Kidney epithelial cell (primary cell): ENCODE measurements around the gene CSK. TPM values are rescaled to one million over a fixed set of nuclear protein-coding genes. Genes with fewer than 3 reads are reported as not detected.

ENCODE experiments used
- DNase-seq: peaks from one replicate; pipeline ENCODE4 v3.0.0-alpha.2; 2010; ENCODE audit warnings: low read depth
- H3K27me3 ChIP-seq: 2 replicates; pipeline ENCODE4 v1.6.0; 2011; ENCODE audit warnings: low read length; ENCODE audit not compliant: control insufficient read depth, insufficient read depth
- H3K36me3 ChIP-seq: 2 replicates; pipeline ENCODE4 v1.5.1; 2011; ENCODE audit warnings: low read length; ENCODE audit not compliant: control insufficient read depth, insufficient read depth
- H3K4me3 ChIP-seq: 2 replicates; pipeline ENCODE4 v1.5.1; 2011; ENCODE audit warnings: low read depth, mild to moderate bottlenecking, control low read depth, low read length
- CTCF ChIP-seq: IDR thresholded peaks from 2 replicates; pipeline ENCODE4 v1.5.1; 2011; ENCODE audit warnings: mild to moderate bottlenecking, moderate library complexity, low read length, control low read depth, inconsistent platforms; ENCODE audit not compliant: insufficient read depth, poor library complexity, severe bottlenecking
- total RNA-seq: library from RNA; depleted of rRNA; stranded (reverse); fragments of >200 nt; gene quantifications from 2 replicates; pipeline ENCODE4 v1.2.3, GENCODE V29; 2015

Gene CSK
- total RNA-seq, 1 donor from 2014 or later, result 48.0 TPM

- DNase-seq, result no peak
- Histone ChIP-seq H3K36me3 (no peaks in the 10 kb centered on the region), H3K27me3 (no peaks in the 10 kb centered on the region), H3K4me3 (no peak overlapping the region)
- TF ChIP-seq CTCF, result no peak
Measured at GRCh38 chr15:74808840-74809229, 27.0 kb downstream of the CSK start.

- TF ChIP-seq CTCF, result no peak
- H3K27me3 ChIP-seq, result no peaks in the 10 kb centered on the region
- DNase-seq, result no peak
Measured at GRCh38 chr15:74809242-74809641, 27.4 kb downstream of the CSK start.

GRCh38 chr15:74809956-74810355, 28.1 kb downstream of the CSK start:
- H3K27me3 ChIP-seq, result no peaks in the 10 kb centered on the region
- no peak for TF ChIP-seq CTCF
- no peak overlapping the region for H3K4me3 ChIP-seq
- H3K36me3 ChIP-seq, result no peaks in the 10 kb centered on the region
- DNase-seq, result no peak

More at GRCh38 chr15:74809242-74809641, 27.4 kb downstream of the CSK start:
- no peaks in the 10 kb centered on the region for H3K36me3 ChIP-seq
- no peak overlapping the region for H3K4me3 ChIP-seq

GRCh38 chr15:74812533-74812932, 30.7 kb downstream of the CSK start, which contains the start of gene LMAN1L:
LMAN1L (plus strand) TSS chr15:74812835; CDS start chr15:74812855, 20 bp downstream.
- Histone ChIP-seq H3K36me3 (no peaks in the 10 kb centered on the region), H3K4me3 (no peak within 1 kb of the TSS), H3K27me3 (no peaks in the 10 kb centered on the region)
- no peak for TF ChIP-seq CTCF
- DNase-seq, result no peak

- DNase-seq, result no peak
Measured at GRCh38 chr15:74815121-74815934, 33.4 kb downstream of the CSK start.

More at GRCh38 chr15:74815121-74815934, 33.4 kb downstream of the CSK start:
- no peak for TF ChIP-seq CTCF
- H3K4me3 ChIP-seq, result no peak overlapping the region
- no peaks in the 10 kb centered on the region for H3K27me3 ChIP-seq
- no peaks in the 10 kb centered on the region for H3K36me3 ChIP-seq
